ENCODE results near the gene DOCK3.

GRCh38 chr3:51350751-51351150, 676.0 kb downstream of the DOCK3 start:
- TF ChIP-seq EZH2 (IDR thresholded peaks at IDR 0.05) = no peak
- TF ChIP-seq POLR2AphosphoS5 (IDR thresholded peaks at IDR 0.05; ENCODE audit: borderline replicate concordance, low read depth, low read length) = no peak
- no peak for TF ChIP-seq FOXP2 (optimal IDR thresholded peaks at IDR 0.05; ENCODE audit: control extremely low read depth, extremely low read length, insufficient read depth)
